ENCODE measurements around the gene SOX5.

SOX5 gene

GRCh38 chr12:23949348-23950209, at the start of gene SOX5:
Gene SOX5, minus strand, starts transcription at chr12:23949670. Its CDS starts 69 bp downstream, at chr12:23949601.
- Mint-ChIP-seq H3K9me3 (no peaks in the 10 kb centered on the region), H3K27ac (no peak within 1 kb of the TSS), H3K4me3 (no peak within 1 kb of the TSS), H3K27me3 (no peaks in the 10 kb centered on the region), H3K36me3 (no peaks in the 10 kb centered on the region), H3K4me1 (no peaks in the 10 kb centered on the region)
- ATAC-seq (ENCODE audit: low read depth) (no peak), DNase-seq (ENCODE audit: low spot score in 2 of 2) (no peak)

- Mint-ChIP-seq H3K4me1 (no peaks in the 10 kb centered on the region), H3K9me3 (no peaks in the 10 kb centered on the region), H3K27me3 (no peaks in the 10 kb centered on the region), H3K36me3 (no peaks in the 10 kb centered on the region), H3K4me3 (no peak overlapping the region), H3K27ac (no peak overlapping the region)
- ATAC-seq (ENCODE audit: low read depth): no peak
- DNase-seq (ENCODE audit: low spot score in 2 of 2): no peak
Observed at GRCh38 chr12:23987046-23987445, 37.6 kb upstream of the SOX5 start.

- H3K27ac Mint-ChIP-seq: no peak overlapping the region
- DNase-seq (ENCODE audit: low spot score in 2 of 2) (no peak), ATAC-seq (ENCODE audit: low read depth) (no peak)
- no peaks in the 10 kb centered on the region for H3K9me3 Mint-ChIP-seq
- H3K4me3 Mint-ChIP-seq: no peak overlapping the region
- H3K4me1 Mint-ChIP-seq: no peaks in the 10 kb centered on the region
- H3K27me3 Mint-ChIP-seq: no peaks in the 10 kb centered on the region
- no peaks in the 10 kb centered on the region for H3K36me3 Mint-ChIP-seq
Observed at GRCh38 chr12:23980826-23981225, 31.4 kb upstream of the SOX5 start.

- Mint-ChIP-seq H3K4me1 (no peaks in the 10 kb centered on the region), H3K27ac (no peak overlapping the region), H3K4me3 (no peak overlapping the region), H3K27me3 (no peaks in the 10 kb centered on the region), H3K9me3 (no peaks in the 10 kb centered on the region), H3K36me3 (no peaks in the 10 kb centered on the region)
- ATAC-seq (ENCODE audit: low read depth) (no peak), DNase-seq (ENCODE audit: low spot score in 2 of 2) (no peak)
Observed at GRCh38 chr12:23964812-23965211, 15.3 kb upstream of the SOX5 start.

- DNase-seq (ENCODE audit: low spot score in 2 of 2) (no peak), ATAC-seq (ENCODE audit: low read depth) (no peak)
- Mint-ChIP-seq H3K27me3 (no peaks in the 10 kb centered on the region), H3K9me3 (no peaks in the 10 kb centered on the region), H3K27ac (no peak overlapping the region), H3K36me3 (no peaks in the 10 kb centered on the region), H3K4me3 (no peak overlapping the region), H3K4me1 (no peaks in the 10 kb centered on the region)
Observed at GRCh38 chr12:23959826-23960225, 10.4 kb upstream of the SOX5 start.

- DNase-seq (ENCODE audit: low spot score in 2 of 2) (no peak), ATAC-seq (ENCODE audit: low read depth) (no peak)
- Mint-ChIP-seq H3K4me3 (no peak overlapping the region), H3K36me3 (no peaks in the 10 kb centered on the region), H3K4me1 (no peaks in the 10 kb centered on the region), H3K27ac (no peak overlapping the region), H3K27me3 (no peaks in the 10 kb centered on the region), H3K9me3 (no peaks in the 10 kb centered on the region)
Observed at GRCh38 chr12:23954332-23954731, 4.9 kb upstream of the SOX5 start.

GRCh38 chr12:23952071-23952470, 2.6 kb upstream of the SOX5 start:
- ATAC-seq (ENCODE audit: low read depth): no peak
- no peak for DNase-seq (ENCODE audit: low spot score in 2 of 2)
- Mint-ChIP-seq H3K4me1 (no peaks in the 10 kb centered on the region), H3K27me3 (no peaks in the 10 kb centered on the region), H3K27ac (no peak overlapping the region), H3K9me3 (no peaks in the 10 kb centered on the region), H3K36me3 (no peaks in the 10 kb centered on the region), H3K4me3 (no peak overlapping the region)

GRCh38 chr12:23950775-23951451, 1.4 kb upstream of the SOX5 start:
- Mint-ChIP-seq H3K36me3 (no peaks in the 10 kb centered on the region), H3K9me3 (no peaks in the 10 kb centered on the region), H3K4me1 (no peaks in the 10 kb centered on the region), H3K27me3 (no peaks in the 10 kb centered on the region), H3K27ac (no peak overlapping the region), H3K4me3 (no peak overlapping the region)
- DNase-seq (ENCODE audit: low spot score in 2 of 2) (no peak), ATAC-seq (ENCODE audit: low read depth) (no peak)

- Mint-ChIP-seq H3K27me3 (no peaks in the 10 kb centered on the region), H3K9me3 (no peaks in the 10 kb centered on the region), H3K27ac (no peak overlapping the region), H3K4me3 (no peak overlapping the region), H3K4me1 (no peaks in the 10 kb centered on the region), H3K36me3 (no peaks in the 10 kb centered on the region)
- DNase-seq (ENCODE audit: low spot score in 2 of 2): no peak
- no peak for ATAC-seq (ENCODE audit: low read depth)
Observed at GRCh38 chr12:23950210-23950774, 822 bp upstream of the SOX5 start.

GRCh38 chr12:23948291-23948690, 1.2 kb downstream of the SOX5 start:
- ATAC-seq (ENCODE audit: low read depth) (no peak), DNase-seq (ENCODE audit: low spot score in 2 of 2) (no peak)
- no peak overlapping the region for H3K4me3 Mint-ChIP-seq
- H3K27me3 Mint-ChIP-seq: no peaks in the 10 kb centered on the region
- H3K27ac Mint-ChIP-seq: no peak overlapping the region
- H3K9me3 Mint-ChIP-seq: no peaks in the 10 kb centered on the region
- no peaks in the 10 kb centered on the region for H3K4me1 Mint-ChIP-seq
- H3K36me3 Mint-ChIP-seq: no peaks in the 10 kb centered on the region

GRCh38 chr12:23947395-23947794, 2.1 kb downstream of the SOX5 start:
- Mint-ChIP-seq H3K27ac (no peak overlapping the region), H3K4me3 (no peak overlapping the region), H3K27me3 (peaks cover 2% of the 10 kb centered on the region), H3K4me1 (no peaks in the 10 kb centered on the region), H3K36me3 (no peaks in the 10 kb centered on the region), H3K9me3 (no peaks in the 10 kb centered on the region)
- no peak for DNase-seq (ENCODE audit: low spot score in 2 of 2)
- ATAC-seq (ENCODE audit: low read depth): no peak

- ATAC-seq (ENCODE audit: low read depth) (no peak), DNase-seq (ENCODE audit: low spot score in 2 of 2) (no peak)
- H3K27me3 Mint-ChIP-seq: peaks cover 3% of the 10 kb centered on the region
- H3K9me3 Mint-ChIP-seq: no peaks in the 10 kb centered on the region
- no peaks in the 10 kb centered on the region for H3K36me3 Mint-ChIP-seq
- no peaks in the 10 kb centered on the region for H3K4me1 Mint-ChIP-seq
- H3K4me3 Mint-ChIP-seq: no peak overlapping the region
- H3K27ac Mint-ChIP-seq: no peak overlapping the region
Observed at GRCh38 chr12:23945249-23945648, 4.2 kb downstream of the SOX5 start.

GRCh38 chr12:23944067-23944466, 5.4 kb downstream of the SOX5 start:
- H3K27me3 Mint-ChIP-seq: peaks cover 3% of the 10 kb centered on the region
- DNase-seq (ENCODE audit: low spot score in 2 of 2) (no peak), ATAC-seq (ENCODE audit: low read depth) (no peak)
- H3K9me3 Mint-ChIP-seq: no peaks in the 10 kb centered on the region
- H3K4me3 Mint-ChIP-seq: no peak overlapping the region
- H3K27ac Mint-ChIP-seq: no peak overlapping the region
- no peaks in the 10 kb centered on the region for H3K36me3 Mint-ChIP-seq
- H3K4me1 Mint-ChIP-seq: no peaks in the 10 kb centered on the region

GRCh38 chr12:23942841-23943240, 6.6 kb downstream of the SOX5 start:
- H3K4me3 Mint-ChIP-seq: no peak overlapping the region

More at GRCh38 chr12:23942841-23943240, 6.6 kb downstream of the SOX5 start:
- Mint-ChIP-seq H3K36me3 (no peaks in the 10 kb centered on the region), H3K9me3 (no peaks in the 10 kb centered on the region), H3K27ac (no peak overlapping the region), H3K27me3 (peaks cover 3% of the 10 kb centered on the region), H3K4me1 (no peaks in the 10 kb centered on the region)
- no peak for DNase-seq (ENCODE audit: low spot score in 2 of 2)
- no peak for ATAC-seq (ENCODE audit: low read depth)

All from memory B cell (primary cell).